GM10266 (cell line): ENCODE results near the gene YTHDF1.
"Not testable (repeated sequence)": the region's sequence is repeated elsewhere in the genome, so short reads cannot be mapped to it uniquely, and the experiment has no call there.

Source experiments
- DNase-seq: peaks from one replicate; pipeline ENCODE4 v3.0.0; 2012; ENCODE audit errors: extremely low spot score
- CTCF ChIP-seq: IDR thresholded peaks from 2 replicates; pipeline ENCODE4 v1.5.1; 2012; ENCODE audit warnings: mild to moderate bottlenecking, low read depth; ENCODE audit not compliant: control insufficient read depth, insufficient read depth; ENCODE audit errors: missing control alignments

The YTHDF1 gene

GRCh38 chr20:63158845-63159244 lies 57.1 kb downstream of the YTHDF1 start:
- no peak for TF ChIP-seq CTCF
- no peak for DNase-seq

GRCh38 chr20:63158352-63158751 lies 57.6 kb downstream of the YTHDF1 start:
- TF ChIP-seq CTCF: no peak
- no peak for DNase-seq

- DNase-seq: not testable (repeated sequence)
Measured at GRCh38 chr20:63157431-63157830, 58.5 kb downstream of the YTHDF1 start.

- DNase-seq: no peak
- TF ChIP-seq CTCF: no peak
Measured at GRCh38 chr20:63156221-63156671, 59.7 kb downstream of the YTHDF1 start.

GRCh38 chr20:63155266-63156165 lies 60.4 kb downstream of the YTHDF1 start:
- no peak for DNase-seq
- no peak for TF ChIP-seq CTCF

- no peak for DNase-seq
- TF ChIP-seq CTCF: no peak
Measured at GRCh38 chr20:63154395-63154794, 61.5 kb downstream of the YTHDF1 start.

GRCh38 chr20:63153254-63154221 lies 62.4 kb downstream of the YTHDF1 start:
- TF ChIP-seq CTCF: no peak
- DNase-seq: no peak
